ENCODE results near the gene DNAI2.

GRCh38 chr17:74342224-74342623 lies 68.2 kb downstream of the DNAI2 start:
- TF ChIP-seq CTCF (IDR thresholded peaks at IDR 0.05 in 4 of 5, conservative IDR thresholded peaks at IDR 0.05 in 1 of 5) (no peak), POLR2A (IDR thresholded peaks at IDR 0.05) (no peak)
